Measurements from ENCODE around the gene APEH.

Gene APEH

DNA sequence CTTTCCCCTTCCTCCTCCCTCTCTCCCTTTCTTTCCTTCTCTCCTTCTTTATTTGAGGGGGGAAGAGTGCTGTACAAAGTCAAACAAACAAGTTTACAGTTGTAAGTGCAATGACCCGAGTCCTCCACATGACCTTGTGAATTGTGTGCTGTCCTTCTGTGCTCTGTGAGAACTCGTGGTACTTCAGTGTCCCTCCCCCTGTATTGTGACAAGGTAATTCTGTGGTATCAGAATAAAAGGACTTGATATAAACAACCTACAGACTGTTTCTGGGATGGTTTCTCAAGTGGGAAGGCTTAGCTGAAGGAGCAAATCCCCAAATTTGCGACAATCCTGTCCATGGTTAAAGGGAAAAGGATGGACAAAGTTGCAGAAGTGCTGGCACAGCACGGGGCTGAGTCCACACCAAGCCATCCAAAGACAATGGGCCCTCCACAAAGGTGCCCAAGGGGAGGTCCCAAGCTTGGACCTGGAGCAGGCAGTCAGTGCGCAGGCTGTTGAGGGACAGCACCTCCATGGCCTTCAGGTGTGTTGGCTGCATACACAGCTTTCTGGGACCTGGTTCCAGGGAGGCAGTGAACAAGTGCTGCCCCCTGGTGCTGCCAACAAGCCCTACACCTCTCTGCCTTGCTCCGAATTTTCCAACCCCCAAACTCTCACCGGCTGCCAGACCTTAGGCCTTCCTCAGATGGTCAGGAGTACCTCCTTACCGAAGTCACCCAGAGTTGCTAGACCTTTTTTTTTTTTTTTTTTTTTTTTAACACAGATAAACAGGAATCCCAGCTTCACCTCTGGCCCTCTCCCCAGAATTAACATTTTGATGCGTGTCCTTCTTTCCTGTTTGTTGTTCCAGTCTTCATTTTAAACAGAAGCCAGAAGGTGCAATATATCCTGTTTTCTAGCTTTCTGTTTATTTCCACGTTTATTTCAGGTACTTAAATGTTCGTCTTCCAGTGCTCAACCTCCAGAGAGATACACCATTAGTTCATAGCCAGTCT, 2.6 kb upstream of the APEH start:
- peak; percentile 81 for DNase-seq (ENCODE audit: low read depth)
- TF ChIP-seq, protein P1, sequence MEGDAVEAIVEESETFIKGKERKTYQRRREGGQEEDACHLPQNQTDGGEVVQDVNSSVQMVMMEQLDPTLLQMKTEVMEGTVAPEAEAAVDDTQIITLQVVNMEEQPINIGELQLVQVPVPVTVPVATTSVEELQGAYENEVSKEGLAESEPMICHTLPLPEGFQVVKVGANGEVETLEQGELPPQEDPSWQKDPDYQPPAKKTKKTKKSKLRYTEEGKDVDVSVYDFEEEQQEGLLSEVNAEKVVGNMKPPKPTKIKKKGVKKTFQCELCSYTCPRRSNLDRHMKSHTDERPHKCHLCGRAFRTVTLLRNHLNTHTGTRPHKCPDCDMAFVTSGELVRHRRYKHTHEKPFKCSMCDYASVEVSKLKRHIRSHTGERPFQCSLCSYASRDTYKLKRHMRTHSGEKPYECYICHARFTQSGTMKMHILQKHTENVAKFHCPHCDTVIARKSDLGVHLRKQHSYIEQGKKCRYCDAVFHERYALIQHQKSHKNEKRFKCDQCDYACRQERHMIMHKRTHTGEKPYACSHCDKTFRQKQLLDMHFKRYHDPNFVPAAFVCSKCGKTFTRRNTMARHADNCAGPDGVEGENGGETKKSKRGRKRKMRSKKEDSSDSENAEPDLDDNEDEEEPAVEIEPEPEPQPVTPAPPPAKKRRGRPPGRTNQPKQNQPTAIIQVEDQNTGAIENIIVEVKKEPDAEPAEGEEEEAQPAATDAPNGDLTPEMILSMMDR (IDR thresholded peaks at IDR 0.05; ENCODE audit: insufficient read depth, low read depth, low read length, missing control alignments), result peak; percentile 94
- no peak overlapping the region for H3K4me3 ChIP-seq (ENCODE audit: low read length)

DNA sequence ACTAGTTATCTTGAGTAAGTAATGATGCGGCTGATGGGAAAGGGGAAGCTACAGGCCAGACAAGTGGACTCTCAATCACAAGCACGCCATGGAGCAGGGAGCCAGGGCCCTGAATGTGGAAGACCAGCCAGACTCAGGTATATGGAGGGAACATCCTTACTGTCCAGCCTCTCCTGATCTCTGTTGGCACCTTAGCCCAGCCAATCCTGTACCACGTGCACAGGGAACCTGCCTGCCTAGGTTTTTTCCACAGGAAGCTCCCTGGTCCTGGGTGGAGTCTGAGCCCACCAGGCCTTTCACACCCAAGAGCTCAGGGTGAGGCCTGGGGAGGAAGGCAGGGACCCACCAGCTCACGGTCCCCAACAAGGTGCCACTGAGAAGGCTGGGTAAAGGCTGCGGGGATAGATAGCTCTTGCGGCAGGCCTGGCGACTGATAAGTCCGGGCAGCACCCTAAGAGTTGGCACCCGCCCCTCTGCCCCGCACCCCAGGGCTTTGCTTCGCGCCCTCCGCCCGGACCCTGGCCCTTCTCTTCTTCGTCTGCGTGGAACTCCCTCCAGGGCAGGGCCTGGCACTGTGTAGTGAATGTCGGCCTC, 933 bp upstream of the APEH start:
- peak; percentile 42 for DNase-seq (ENCODE audit: low read depth)
- H3K4me3 ChIP-seq (ENCODE audit: low read length), result peak overlapping the region; percentile 79
- TF ChIP-seq, protein P1 (IDR thresholded peaks at IDR 0.05; ENCODE audit: insufficient read depth, low read depth, low read length, missing control alignments), result no peak

DNA sequence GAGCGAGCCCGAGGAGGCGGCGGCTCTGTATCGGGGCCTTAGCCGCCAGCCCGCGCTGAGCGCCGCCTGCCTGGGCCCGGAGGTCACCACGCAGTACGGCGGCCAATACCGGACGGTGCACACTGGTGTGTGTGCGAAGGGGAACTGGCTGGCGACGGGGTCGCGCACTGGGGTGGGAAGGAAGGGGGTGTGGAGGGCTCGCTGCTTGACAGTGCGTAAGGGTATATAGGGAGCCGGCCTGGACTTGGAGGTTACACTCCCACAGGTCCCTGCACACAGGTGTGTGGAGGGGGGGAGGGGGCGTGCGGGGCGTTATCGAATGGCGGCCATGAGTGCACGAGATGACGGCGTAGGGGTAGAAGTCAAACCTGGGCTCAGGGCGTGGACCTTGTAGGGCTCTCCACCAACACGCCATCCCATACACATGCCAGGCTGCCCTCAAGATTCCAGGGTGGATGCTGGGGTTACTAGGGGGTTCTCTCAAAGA, 389 bp downstream of the APEH start:
- DNase-seq (ENCODE audit: low read depth), result peak; percentile 11
- H3K4me3 ChIP-seq (ENCODE audit: low read length), result peak overlapping the region; percentile 79
- TF ChIP-seq, protein P1 (IDR thresholded peaks at IDR 0.05; ENCODE audit: insufficient read depth, low read depth, low read length, missing control alignments), result no peak

DNA sequence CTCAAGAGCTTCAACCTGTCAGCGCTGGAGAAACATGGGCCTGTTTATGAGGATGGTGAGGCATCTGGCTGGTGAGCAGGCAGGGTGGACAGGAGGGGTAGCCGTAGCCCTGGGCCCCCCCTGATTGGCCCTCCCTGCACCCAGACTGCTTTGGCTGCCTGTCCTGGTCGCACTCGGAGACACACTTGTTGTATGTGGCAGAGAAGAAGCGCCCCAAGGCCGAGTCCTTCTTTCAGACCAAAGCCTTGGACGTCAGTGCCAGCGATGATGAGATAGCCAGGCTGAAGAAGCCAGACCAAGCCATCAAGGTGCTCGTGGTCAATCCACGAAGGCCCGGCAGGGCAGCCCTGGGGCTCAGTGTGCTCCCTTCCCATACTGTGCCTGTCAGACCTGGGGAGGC, 1.8 kb downstream of the APEH start:
- H3K4me3 ChIP-seq (ENCODE audit: low read length), result no peak overlapping the region
- TF ChIP-seq, protein P1 (IDR thresholded peaks at IDR 0.05; ENCODE audit: insufficient read depth, low read depth, low read length, missing control alignments), result no peak
- no peak for DNase-seq (ENCODE audit: low read depth)

DNA sequence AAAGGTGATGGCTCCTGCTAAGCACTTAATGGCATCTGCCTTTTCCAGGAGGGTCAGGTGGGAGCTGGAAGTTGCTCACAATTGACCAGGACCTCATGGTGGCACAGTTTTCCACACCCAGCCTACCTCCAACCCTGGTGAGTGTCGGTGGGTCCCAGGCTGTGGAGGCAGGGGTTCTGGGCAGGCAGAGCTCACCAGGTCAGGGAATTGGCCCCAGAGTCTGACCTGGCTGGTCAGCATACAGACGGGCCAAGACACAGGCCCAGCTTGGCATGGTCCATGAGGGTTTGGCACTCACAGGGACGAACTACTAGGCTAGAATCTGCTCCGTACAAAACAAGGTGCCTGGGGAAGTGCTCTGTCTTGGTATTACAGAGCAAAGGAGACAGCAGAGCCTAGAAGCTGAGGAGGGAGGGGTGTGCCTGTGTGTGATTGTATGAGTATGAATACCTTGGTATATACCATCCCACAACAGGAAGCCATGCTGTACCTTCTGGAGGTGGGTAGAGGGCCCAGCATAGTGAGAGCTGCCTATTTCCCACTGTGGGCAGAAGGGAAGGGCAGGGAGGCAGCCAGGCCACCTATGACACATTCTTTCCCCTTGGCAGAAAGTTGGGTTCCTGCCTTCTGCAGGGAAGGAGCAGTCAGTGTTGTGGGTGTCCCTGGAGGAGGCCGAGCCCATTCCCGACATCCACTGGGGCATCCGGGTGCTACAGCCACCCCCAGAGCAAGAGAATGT, 6.5 kb downstream of the APEH start:
- no peak overlapping the region for H3K4me3 ChIP-seq (ENCODE audit: low read length)
- TF ChIP-seq, protein P1 (IDR thresholded peaks at IDR 0.05; ENCODE audit: insufficient read depth, low read depth, low read length, missing control alignments), result no peak
- DNase-seq (ENCODE audit: low read depth), result no peak

DNA sequence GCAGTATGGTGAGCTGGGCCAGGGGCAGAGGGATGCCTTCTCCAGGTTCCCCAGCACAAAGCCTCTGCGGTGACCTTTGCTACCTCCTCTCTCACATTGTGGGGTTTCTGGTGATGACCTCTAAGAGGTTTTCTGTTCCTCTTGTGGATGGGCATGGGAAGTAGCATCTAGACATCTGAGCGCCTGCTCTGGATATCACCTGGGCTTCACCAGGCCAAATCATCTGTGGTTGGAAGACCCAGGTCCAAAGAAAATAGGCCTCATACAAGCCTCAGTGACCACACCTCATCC, 7.0 kb downstream of the APEH start:
- DNase-seq (ENCODE audit: low read depth), result no peak
- TF ChIP-seq, protein P1 (IDR thresholded peaks at IDR 0.05; ENCODE audit: insufficient read depth, low read depth, low read length, missing control alignments), result no peak
- H3K4me3 ChIP-seq (ENCODE audit: low read length), result no peak overlapping the region

Measured in epithelial cell of esophagus (primary cell).